H1 (cell line): ENCODE results near the gene DPRX. TPM values are rescaled to one million over a fixed set of nuclear protein-coding genes. Genes with fewer than 3 reads are reported as not detected.
A peak's percentile ranks its signal among the peaks of the same experiment; 100 is the strongest.

Source experiments
- ATF3 ChIP-seq: IDR thresholded peaks from 2 replicates; pipeline ENCODE4 v1.6.1; 2011; ENCODE audit warnings: low read depth, mild to moderate bottlenecking, low read length; ENCODE audit not compliant: insufficient read depth
- CBX5 ChIP-seq: fragments of 300-800, 300-1000 bp; sonication (generic); IDR thresholded peaks from 2 replicates; pipeline ENCODE4 v1.7.1; 2016; ENCODE audit warnings: antibody characterized with exemption, low read length, low read depth
- CTBP2 ChIP-seq: IDR thresholded peaks from 2 replicates; pipeline ENCODE4 v1.7.0; 2011; ENCODE audit warnings: borderline replicate concordance, mild to moderate bottlenecking, moderate library complexity, mixed read lengths, low read length; ENCODE audit not compliant: insufficient read depth, insufficient read length
- E2F6 ChIP-seq: IDR thresholded peaks from 2 replicates; pipeline ENCODE4 v1.6.1; 2012; ENCODE audit warnings: inconsistent platforms
- EP300 ChIP-seq, 2 experiments: IDR thresholded peaks; 1 replicate in 1 of 2; 2 replicates in 1 of 2; pipeline ENCODE4 v1.6.1; 2011 to 2012; ENCODE audit warnings: low read depth in 2 of 2, low read length in 2 of 2, mild to moderate bottlenecking in 2 of 2, borderline replicate concordance in 1 of 2, inconsistent platforms in 1 of 2, moderate library complexity in 1 of 2
- JUND ChIP-seq: IDR thresholded peaks from 2 replicates; pipeline ENCODE4 v1.6.1; 2011; ENCODE audit warnings: mild to moderate bottlenecking, improper control_type of control experiment, low read length
- KDM4A ChIP-seq: IDR thresholded peaks from one replicate; pipeline ENCODE4 v1.7.1; 2012; ENCODE audit warnings: low read depth, mild to moderate bottlenecking, moderate library complexity, low read length, inconsistent platforms; ENCODE audit not compliant: severe bottlenecking
- KDM5A ChIP-seq: fragments of 200-600 bp; IDR thresholded peaks from 2 replicates; pipeline ENCODE4 v1.7.1; 2012; ENCODE audit warnings: mild to moderate bottlenecking, low read length, inconsistent platforms, mixed read lengths
- MAFK ChIP-seq: IDR thresholded peaks from 2 replicates; pipeline ENCODE4 v1.6.1; 2012; ENCODE audit warnings: low read depth, mild to moderate bottlenecking, improper control_type of control experiment, low read length
- POLR2A ChIP-seq, 2 experiments: IDR thresholded peaks; 1 replicate in 1 of 2; 2 replicates in 1 of 2; pipeline ENCODE4 v1.6.1; 2011; ENCODE audit warnings: low read depth in 2 of 2, low read length in 2 of 2, mild to moderate bottlenecking in 2 of 2; ENCODE audit errors: control extremely low read depth in 1 of 2
- POLR2AphosphoS5 ChIP-seq: IDR thresholded peaks from 2 replicates; pipeline ENCODE4 v1.6.1; 2011; ENCODE audit warnings: low read depth, low read length
- RAD21 ChIP-seq, 2 experiments: IDR thresholded peaks in 1 of 2; conservative IDR thresholded peaks in 1 of 2; 2 replicates each; pipeline ENCODE4 v1.6.1; 2011; ENCODE audit warnings: low read depth in 2 of 2, low read length in 2 of 2, improper control_type of control experiment in 1 of 2, inconsistent platforms in 1 of 2, mild to moderate bottlenecking in 1 of 2, moderate library complexity in 1 of 2
- RFX5 ChIP-seq: IDR thresholded peaks from 2 replicates; pipeline ENCODE4 v1.6.1; 2011; ENCODE audit warnings: low read depth, low read length, improper control_type of control experiment, borderline replicate concordance
- RXRA ChIP-seq: IDR thresholded peaks from 2 replicates; pipeline ENCODE4 v1.6.1; 2011; ENCODE audit warnings: low read depth, mild to moderate bottlenecking, low read length, moderate library complexity; ENCODE audit not compliant: insufficient read depth
- SP1 ChIP-seq: IDR thresholded peaks from 2 replicates; pipeline ENCODE4 v1.6.1; 2011; ENCODE audit warnings: low read depth, low read length
- SUZ12 ChIP-seq: fragments of 200-600 bp; sonication (generic); IDR thresholded peaks from 2 replicates; pipeline ENCODE4 v1.6.1; 2012; ENCODE audit warnings: mild to moderate bottlenecking, inconsistent platforms, low read length, moderate library complexity, mixed read lengths
- TAF1 ChIP-seq: IDR thresholded peaks from 2 replicates; pipeline ENCODE4 v1.6.1; 2011; ENCODE audit warnings: mild to moderate bottlenecking, low read depth, low read length
- TEAD4 ChIP-seq: IDR thresholded peaks from 2 replicates; pipeline ENCODE4 v1.6.1; 2012; ENCODE audit warnings: low read depth, low read length, inconsistent platforms, mixed read lengths
- YY1 ChIP-seq: IDR thresholded peaks from 2 replicates; pipeline ENCODE4 v1.6.1; 2011; ENCODE audit warnings: low read depth, mild to moderate bottlenecking, low read length
- polyA plus RNA-seq, 7 experiments: library from polyadenylated mRNA; depleted of rRNA in 3 of 7; stranded (reverse) in 5 of 7; unstranded in 2 of 7; fragments of >200 nt in 5 of 7; fragments of 200-250 nt in 2 of 7; gene quantifications; 1 replicate in 5 of 7; 2 replicates in 1 of 7; 4 replicates in 1 of 7; pipeline versions ENCODE4 v1.2.1 to v1.2.3, GENCODE V29; 2011 to 2013; ENCODE audit warnings: missing spikeins in 2 of 7, mixed read lengths in 2 of 7
- total RNA-seq: library from RNA; stranded (reverse); fragmentation: NEBNext Ultra II Directional; extraction: Animal tissue kit (Norgen Biotek cat#: 25700); gene quantifications from 2 replicates; pipeline ENCODE4 v1.2.1, GENCODE V29; 2021
- TF ChIP-seq, protein P1 (sequence below), 3 experiments: IDR thresholded peaks; 1 replicate in 2 of 3; 2 replicates in 1 of 3; pipeline versions ENCODE4 v1.5.1 to v1.6.1; 2011; ENCODE audit warnings: low read length in 3 of 3, mild to moderate bottlenecking in 3 of 3, inconsistent platforms in 2 of 3, low read depth in 1 of 3, moderate library complexity in 1 of 3; ENCODE audit not compliant: insufficient read depth in 1 of 3; ENCODE audit errors: control extremely low read depth in 1 of 3

The DPRX gene
- total and polyA plus RNA-seq, 2 of the 8 experiments (the other 6 are each of a cell fraction or from before 2014, with no cell fraction given): not detected

- TF ChIP-seq RAD21 (IDR thresholded peaks at IDR 0.05 in 1 of 2, conservative IDR thresholded peaks at IDR 0.05 in 1 of 2; ENCODE audit: low read depth in 2 of 2, low read length in 2 of 2) (peak in 1 of 2 experiments; percentile 21; a peak in 1 of 4 replicates), TEAD4 (peak; percentile 97), CBX5 (no peak), RFX5 (no peak), KDM4A (no peak), SUZ12 (no peak), POLR2AphosphoS5 (no peak), SP1 (peak; percentile 97), JUND (peak; percentile 38; the same call in 1 of the 2 replicates), POLR2A (IDR thresholded peaks at IDR 0.05; ENCODE audit: control extremely low read depth in 1 of 2, low read depth in 2 of 2, low read length in 2 of 2) (peak in 1 of 2 experiments; percentile 45; a peak in 1 of 3 replicates), EP300 (IDR thresholded peaks at IDR 0.05; ENCODE audit: borderline replicate concordance in 1 of 2, low read depth in 2 of 2, low read length in 2 of 2) (peak in 1 of 2 experiments; percentile 91; a peak in 1 of 3 replicates), YY1 (peak; percentile 68; the same call in 1 of the 2 replicates), KDM5A (no peak), E2F6 (0 out of 2 replicates have a peak, but pooled peaks have one; percentile 15), RXRA (no peak), CTBP2 (peak; percentile 61), ATF3 (no peak), MAFK (no peak), TAF1 (peak; percentile 44; the same call in 1 of the 2 replicates)
- TF ChIP-seq, protein P1, sequence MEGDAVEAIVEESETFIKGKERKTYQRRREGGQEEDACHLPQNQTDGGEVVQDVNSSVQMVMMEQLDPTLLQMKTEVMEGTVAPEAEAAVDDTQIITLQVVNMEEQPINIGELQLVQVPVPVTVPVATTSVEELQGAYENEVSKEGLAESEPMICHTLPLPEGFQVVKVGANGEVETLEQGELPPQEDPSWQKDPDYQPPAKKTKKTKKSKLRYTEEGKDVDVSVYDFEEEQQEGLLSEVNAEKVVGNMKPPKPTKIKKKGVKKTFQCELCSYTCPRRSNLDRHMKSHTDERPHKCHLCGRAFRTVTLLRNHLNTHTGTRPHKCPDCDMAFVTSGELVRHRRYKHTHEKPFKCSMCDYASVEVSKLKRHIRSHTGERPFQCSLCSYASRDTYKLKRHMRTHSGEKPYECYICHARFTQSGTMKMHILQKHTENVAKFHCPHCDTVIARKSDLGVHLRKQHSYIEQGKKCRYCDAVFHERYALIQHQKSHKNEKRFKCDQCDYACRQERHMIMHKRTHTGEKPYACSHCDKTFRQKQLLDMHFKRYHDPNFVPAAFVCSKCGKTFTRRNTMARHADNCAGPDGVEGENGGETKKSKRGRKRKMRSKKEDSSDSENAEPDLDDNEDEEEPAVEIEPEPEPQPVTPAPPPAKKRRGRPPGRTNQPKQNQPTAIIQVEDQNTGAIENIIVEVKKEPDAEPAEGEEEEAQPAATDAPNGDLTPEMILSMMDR (IDR thresholded peaks at IDR 0.05; ENCODE audit: control extremely low read depth in 1 of 3, insufficient read depth in 1 of 3, low read depth in 1 of 3, low read length in 3 of 3): no peak
Observed at GRCh38 chr19:53612762-53613526, 18.9 kb upstream of the DPRX start (continued).
